ENCODE data around the gene USP21. TPM values are rescaled to one million over a fixed set of nuclear protein-coding genes. Genes with fewer than 3 reads are reported as not detected.

The USP21 gene
- total RNA-seq, 1 experiment from 2014 or later: 40.9 TPM

- CTCF ChIA-PET: interaction anchor here (0.7 kb wide), 1 partner anchor 10 kb away, joined by 4 read pairs; no protein-coding TSS in a partner anchor
- intact Hi-C loops (cut with micrococcal nuclease; ENCODE audit: unreplicated experiment): no loop called here
- TF ChIP-seq, protein P1, sequence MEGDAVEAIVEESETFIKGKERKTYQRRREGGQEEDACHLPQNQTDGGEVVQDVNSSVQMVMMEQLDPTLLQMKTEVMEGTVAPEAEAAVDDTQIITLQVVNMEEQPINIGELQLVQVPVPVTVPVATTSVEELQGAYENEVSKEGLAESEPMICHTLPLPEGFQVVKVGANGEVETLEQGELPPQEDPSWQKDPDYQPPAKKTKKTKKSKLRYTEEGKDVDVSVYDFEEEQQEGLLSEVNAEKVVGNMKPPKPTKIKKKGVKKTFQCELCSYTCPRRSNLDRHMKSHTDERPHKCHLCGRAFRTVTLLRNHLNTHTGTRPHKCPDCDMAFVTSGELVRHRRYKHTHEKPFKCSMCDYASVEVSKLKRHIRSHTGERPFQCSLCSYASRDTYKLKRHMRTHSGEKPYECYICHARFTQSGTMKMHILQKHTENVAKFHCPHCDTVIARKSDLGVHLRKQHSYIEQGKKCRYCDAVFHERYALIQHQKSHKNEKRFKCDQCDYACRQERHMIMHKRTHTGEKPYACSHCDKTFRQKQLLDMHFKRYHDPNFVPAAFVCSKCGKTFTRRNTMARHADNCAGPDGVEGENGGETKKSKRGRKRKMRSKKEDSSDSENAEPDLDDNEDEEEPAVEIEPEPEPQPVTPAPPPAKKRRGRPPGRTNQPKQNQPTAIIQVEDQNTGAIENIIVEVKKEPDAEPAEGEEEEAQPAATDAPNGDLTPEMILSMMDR (IDR thresholded peaks at IDR 0.05; ENCODE audit: unreplicated experiment): no peak
- Mint-ChIP-seq H3K36me3 (ENCODE audit: insufficient read depth, unreplicated experiment) (peaks cover 56% of the 10 kb centered on the region), H3K4me1 (ENCODE audit: low read depth, unreplicated experiment) (peaks cover 14% of the 10 kb centered on the region), H3K27ac (ENCODE audit: unreplicated experiment) (no peak overlapping the region), H3K4me3 (ENCODE audit: low read depth, unreplicated experiment) (no peak overlapping the region), H3K9me3 (ENCODE audit: low read depth, unreplicated experiment) (no peaks in the 10 kb centered on the region), H3K27me3 (ENCODE audit: unreplicated experiment) (no peaks in the 10 kb centered on the region)
- BruUV-seq (replicated peaks): no TSS peak
- DNase-seq: no peak
These were observed 13.0 kb downstream of the USP21 start for GRCh38 chr1:161172349-161172748.

- Mint-ChIP-seq H3K27me3 (ENCODE audit: unreplicated experiment) (no peaks in the 10 kb centered on the region), H3K4me3 (ENCODE audit: low read depth, unreplicated experiment) (no peak overlapping the region), H3K9me3 (ENCODE audit: low read depth, unreplicated experiment) (no peaks in the 10 kb centered on the region), H3K27ac (ENCODE audit: unreplicated experiment) (no peak overlapping the region), H3K4me1 (ENCODE audit: low read depth, unreplicated experiment) (peaks cover 18% of the 10 kb centered on the region), H3K36me3 (ENCODE audit: insufficient read depth, unreplicated experiment) (peaks cover 56% of the 10 kb centered on the region)
- TF ChIP-seq, protein P1 (IDR thresholded peaks at IDR 0.05; ENCODE audit: unreplicated experiment): no peak
- intact Hi-C loops (cut with micrococcal nuclease; ENCODE audit: unreplicated experiment): no loop called here
- no peak for DNase-seq
- BruUV-seq (replicated peaks): no TSS peak
- CTCF ChIA-PET: interaction anchor here (0.7 kb wide), 1 partner anchor 11 kb away, joined by 4 read pairs; no protein-coding TSS in a partner anchor
These were observed 13.6 kb downstream of the USP21 start for GRCh38 chr1:161172776-161173376.

DNA sequence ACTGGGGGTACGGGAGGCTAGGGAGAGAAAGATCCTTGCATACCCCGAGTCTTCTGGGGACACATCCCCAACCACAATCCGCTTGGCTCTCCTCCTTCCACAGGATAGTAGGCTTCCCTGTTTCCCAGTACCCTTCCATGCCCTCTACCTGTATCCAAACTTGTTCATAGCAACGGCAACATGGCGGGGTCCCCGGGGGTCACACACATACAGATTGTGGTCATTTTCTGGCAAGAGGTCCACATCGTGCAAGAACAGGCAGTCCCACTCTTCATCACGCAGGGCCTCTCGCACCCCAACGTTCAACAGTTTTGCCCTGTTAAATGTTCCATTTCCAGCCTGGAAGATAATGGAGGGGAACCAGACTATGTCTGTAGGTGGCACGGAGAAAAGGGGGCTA, 14.4 kb downstream of the USP21 start:
- CTCF ChIA-PET: no interaction called here
- intact Hi-C loops (cut with micrococcal nuclease; ENCODE audit: unreplicated experiment): no loop called here
- Mint-ChIP-seq H3K36me3 (ENCODE audit: insufficient read depth, unreplicated experiment) (peaks cover 55% of the 10 kb centered on the region), H3K27ac (ENCODE audit: unreplicated experiment) (no peak overlapping the region), H3K27me3 (ENCODE audit: unreplicated experiment) (no peaks in the 10 kb centered on the region), H3K9me3 (ENCODE audit: low read depth, unreplicated experiment) (no peaks in the 10 kb centered on the region), H3K4me1 (ENCODE audit: low read depth, unreplicated experiment) (peaks cover 23% of the 10 kb centered on the region), H3K4me3 (ENCODE audit: low read depth, unreplicated experiment) (no peak overlapping the region)
- no TSS peak for BruUV-seq (replicated peaks)
- DNase-seq: no peak
- TF ChIP-seq, protein P1 (IDR thresholded peaks at IDR 0.05; ENCODE audit: unreplicated experiment): no peak

DNA sequence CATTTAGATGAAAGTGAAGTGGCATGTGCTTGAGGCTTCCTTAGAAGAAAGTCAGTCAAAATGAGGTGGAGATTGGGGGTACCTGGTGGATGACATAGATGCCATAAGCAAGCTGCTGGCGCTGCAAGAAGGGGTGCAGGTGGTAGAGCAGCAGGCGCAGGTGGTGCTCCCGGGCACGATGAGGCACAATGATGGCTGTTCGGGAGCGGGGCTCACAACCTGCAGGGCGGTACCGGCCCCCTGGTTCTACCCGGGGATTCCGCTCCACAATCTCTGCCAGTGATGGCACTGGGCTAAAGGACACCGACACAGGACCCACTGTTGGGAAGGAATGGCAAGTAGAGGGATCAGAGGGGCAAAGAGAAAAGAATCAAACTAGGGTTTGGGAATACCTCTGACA, 15.6 kb downstream of the USP21 start:
- TF ChIP-seq, protein P1 (IDR thresholded peaks at IDR 0.05; ENCODE audit: unreplicated experiment): no peak
- CTCF ChIA-PET: no interaction called here
- intact Hi-C loops (cut with micrococcal nuclease; ENCODE audit: unreplicated experiment): no loop called here
- DNase-seq: no peak
- Mint-ChIP-seq H3K4me1 (ENCODE audit: low read depth, unreplicated experiment) (peaks cover 23% of the 10 kb centered on the region), H3K27ac (ENCODE audit: unreplicated experiment) (no peak overlapping the region), H3K27me3 (ENCODE audit: unreplicated experiment) (no peaks in the 10 kb centered on the region), H3K36me3 (ENCODE audit: insufficient read depth, unreplicated experiment) (peaks cover 55% of the 10 kb centered on the region), H3K4me3 (ENCODE audit: low read depth, unreplicated experiment) (no peak overlapping the region), H3K9me3 (ENCODE audit: low read depth, unreplicated experiment) (no peaks in the 10 kb centered on the region)
- no TSS peak for BruUV-seq (replicated peaks)
